Stimulated activated CD4-positive, alpha-beta T cell treated with anti-CD3 and anti-CD28 coated beads, Interleukin-12 subunit alpha, Interleukin-12 subunit beta, amount 100 ng/mL, for 24 hours (primary cell): ENCODE results near the gene CCND3.
"Not testable (repeated sequence)": the region's sequence is repeated elsewhere in the genome, so short reads cannot be mapped to it uniquely, and the experiment has no call there.

Source experiments
- DNase-seq, 2 experiments: peaks; one replicate each; pipeline ENCODE4 v3.0.0-alpha.2; 2020; ENCODE audit warnings: low read depth in 2 of 2

Gene CCND3

GRCh38 chr6:41947581-41948220 is 6.1 kb upstream of the CCND3 start:
- no peak for DNase-seq

GRCh38 chr6:41943456-41943855 is 1.8 kb upstream of the CCND3 start:
- no peak for DNase-seq

GRCh38 chr6:41942882-41943281 is 1.3 kb upstream of the CCND3 start:
- not testable (repeated sequence) for DNase-seq

GRCh38 chr6:41942067-41942851 is 651 bp upstream of the CCND3 start:
- no peak for DNase-seq

- peak in 1 of 2 experiments; percentile 51 for DNase-seq
These were observed 789 bp downstream of the CCND3 start for GRCh38 chr6:41940759-41941279.

- peak in 1 of 2 experiments; percentile 54 for DNase-seq
These were observed 1.5 kb downstream of the CCND3 start for GRCh38 chr6:41939848-41940758.

GRCh38 chr6:41939176-41939847 is 2.3 kb downstream of the CCND3 start:
- DNase-seq, result peak in 1 of 2 experiments; percentile 61

- DNase-seq, result no peak
These were observed 2.9 kb downstream of the CCND3 start for GRCh38 chr6:41938590-41939175.

- DNase-seq, result no peak
These were observed 3.6 kb downstream of the CCND3 start for GRCh38 chr6:41937861-41938574.

GRCh38 chr6:41937472-41937860 is 4.1 kb downstream of the CCND3 start:
- DNase-seq, result no peak

- DNase-seq, result peak in 1 of 2 experiments; percentile 62
These were observed 5.4 kb downstream of the CCND3 start for GRCh38 chr6:41936073-41936837.

GRCh38 chr6:41935685-41936072 is 5.9 kb downstream of the CCND3 start:
- no peak for DNase-seq

- no peak for DNase-seq
These were observed 6.4 kb downstream of the CCND3 start for GRCh38 chr6:41935193-41935574.

- DNase-seq, result no peak
These were observed 7.1 kb downstream of the CCND3 start for GRCh38 chr6:41934278-41935192.

- no peak for DNase-seq
These were observed 9.2 kb downstream of the CCND3 start for GRCh38 chr6:41932378-41932777.

- DNase-seq, result no peak
These were observed 9.8 kb downstream of the CCND3 start for GRCh38 chr6:41931792-41932191.

- DNase-seq, result no peak
These were observed 11.7 kb downstream of the CCND3 start for GRCh38 chr6:41929924-41930323.

GRCh38 chr6:41927253-41927652 is 14.4 kb downstream of the CCND3 start:
- no peak for DNase-seq

GRCh38 chr6:41922154-41922553 is 19.5 kb downstream of the CCND3 start:
- DNase-seq, result no peak
